Motor neuron (in vitro differentiated cells): ENCODE measurements around the gene HMGB3. TPM values are rescaled to one million over a fixed set of nuclear protein-coding genes. Genes with fewer than 3 reads are reported as not detected.
A peak's percentile ranks its signal among the peaks of the same experiment; 100 is the strongest.
"Not testable (repeated sequence)": the region's sequence is repeated elsewhere in the genome, so short reads cannot be mapped to it uniquely, and the experiment has no call there.

ENCODE experiments used
- ATAC-seq, 8 experiments: fragments of 200-7000 bp; cut with Tn5 transposase; replicated peaks in 6 of 8; 2 replicates each; pipeline ENCODE4 v1.8.0; 2021; ENCODE audit warnings: mild to moderate bottlenecking in 8 of 8, moderate library complexity in 8 of 8
- H3K27ac ChIP-seq, 2 donors: fragments of 250-450 bp; sonication (Bioruptor Pico); 2 replicates each; pipeline ENCODE4 v1.9.0; 2021; ENCODE audit warnings: antibody characterized with exemption in 2 of 2, mild to moderate bottlenecking in 2 of 2, moderate library complexity in 1 of 2
- H3K4me1 ChIP-seq, 2 donors: fragments of 250-450 bp; sonication (Bioruptor Pico); replicated peaks in 1 of 2; 2 replicates each; pipeline ENCODE4 v1.6.1; 2021; ENCODE audit warnings: antibody characterized with exemption in 2 of 2, mild to moderate bottlenecking in 2 of 2, moderate library complexity in 1 of 2
- H3K4me3 ChIP-seq, 5 donors: fragments of 250-450 bp; sonication (Bioruptor Pico); 2 replicates each; pipeline ENCODE4 v1.9.0; 2021; ENCODE audit warnings: antibody characterized with exemption in 5 of 5, mild to moderate bottlenecking in 5 of 5, moderate library complexity in 4 of 5
- WGBS, 10 experiments: fragments of 450-650 bp; shearing (Covaris generic); methylation state at CpG; one replicate each; pipeline ENCODE4 v1.0.0; 2022; 5-methylcytosine and 5-hydroxymethylcytosine counted together
- in situ Hi-C, 9 experiments: fragments of 400-800 bp; cut with MboI; loops; one replicate each; pipeline ENCODE4 v1.15.0; 2021; ENCODE audit warnings: low sequenced_read_pairs in 9 of 9, low pct_unique_long_range_greater_than_20kb in 2 of 9; ENCODE audit not compliant: unreplicated experiment in 9 of 9
- total RNA-seq, 8 experiments: library from RNA; unstranded; fragments of 300-600 nt; gene quantifications; 2 replicates each; pipeline versions ENCODE4 v1.2.3 to v1.2.4, GENCODE V29; 2022

HMGB3 gene
- total RNA-seq, 8 experiments from 2014 or later: 3.9 to 171 (median 51.4) TPM

- Histone ChIP-seq H3K4me3 (no peak overlapping the region), H3K4me1 (no peaks in the 10 kb centered on the region), H3K27ac (no peak overlapping the region)
- no peak for ATAC-seq
- 53% methylated on average over 6 of the region's 7 CpGs; no CpG with 5 or more reads in 9 of the 10 experiments for WGBS, 10 experiments
- in situ Hi-C loops: no loop called here
Observed at GRCh38 chrX:150961631-150962030, 21.5 kb upstream of the HMGB3 start.

GRCh38 chrX:150964416-150964815, 18.7 kb upstream of the HMGB3 start:
- H3K4me3 ChIP-seq, H3K27ac ChIP-seq, H3K4me1 ChIP-seq, in situ Hi-C loops, ATAC-seq: not testable (repeated sequence)
- 65 to 96% methylated on average over 5 to 7 of the region's 12 CpGs; no CpG with 5 or more reads in 8 of the 10 experiments for WGBS, 10 experiments

GRCh38 chrX:150966235-150966634, 16.9 kb upstream of the HMGB3 start:
- ATAC-seq: peak in 1 of 8 experiments; percentile 25
- Histone ChIP-seq H3K4me3 (no peak overlapping the region), H3K27ac (no peak overlapping the region), H3K4me1 (no peaks in the 10 kb centered on the region)
- in situ Hi-C loops: no loop called here
- WGBS, 10 experiments: 0 to 100% (median 29%) methylated on average over 1 to 3 of the region's 11 CpGs; no CpG with 5 or more reads in 7 of the 10 experiments

DNA sequence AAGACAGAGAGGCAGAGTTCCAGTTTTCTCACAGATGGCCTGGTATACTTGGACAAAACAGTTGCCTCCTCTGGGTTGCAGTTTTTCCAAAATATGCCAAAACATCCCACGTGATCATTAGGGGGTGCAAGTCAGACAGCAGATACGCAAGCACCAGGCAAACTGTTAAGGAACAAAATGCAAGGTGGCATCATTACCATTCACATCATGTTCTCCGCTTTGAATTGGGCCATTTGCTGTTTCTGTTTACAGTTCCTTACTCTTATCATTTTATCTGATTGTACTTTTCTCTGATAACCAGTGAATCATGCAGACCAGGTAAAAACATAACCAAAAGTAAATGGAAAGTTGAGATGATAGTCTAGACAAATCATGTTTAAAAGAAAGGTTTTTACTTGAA, 16.4 kb upstream of the HMGB3 start:
- no peak overlapping the region for H3K27ac ChIP-seq
- no peaks in the 10 kb centered on the region for H3K4me1 ChIP-seq
- WGBS, 10 experiments: 0 to 67% (median 18%) methylated on average over 1 to 3 of the region's 3 CpGs; no CpG with 5 or more reads in 6 of the 10 experiments
- H3K4me3 ChIP-seq: no peak overlapping the region
- in situ Hi-C loops: no loop called here
- no peak for ATAC-seq

DNA sequence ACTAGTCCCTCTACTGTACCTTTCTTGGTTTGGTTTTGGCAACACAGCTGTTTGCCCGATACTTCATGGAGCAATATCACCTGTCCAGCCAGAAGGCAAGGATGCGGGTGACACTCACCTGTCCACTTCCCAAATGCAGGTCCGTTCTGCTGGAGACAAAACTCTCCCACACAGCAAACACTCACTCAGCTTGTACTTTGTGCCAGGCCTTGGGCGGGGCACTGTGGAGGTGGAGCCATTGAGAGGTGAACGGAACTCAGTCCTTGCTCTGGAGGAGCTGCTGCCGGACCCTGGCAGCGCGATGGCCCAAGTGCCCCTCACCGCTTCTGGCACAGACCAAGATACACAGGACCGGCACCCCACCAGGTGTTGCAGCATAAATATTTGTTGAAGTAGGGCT, 15.3 kb upstream of the HMGB3 start:
- 71 to 73% methylated on average over 3 to 8 of the region's 10 CpGs; no CpG with 5 or more reads in 8 of the 10 experiments for WGBS, 10 experiments
- H3K27ac ChIP-seq: no peak overlapping the region
- ATAC-seq: no peak
- no peak overlapping the region for H3K4me3 ChIP-seq
- H3K4me1 ChIP-seq: no peaks in the 10 kb centered on the region
- in situ Hi-C loops: no loop called here

- ATAC-seq: peak in 6 of 8 experiments; percentile 27 to 82 (median 48)
- 43 to 75% methylated on average over 4 of the region's 17 CpGs; no CpG with 5 or more reads in 8 of the 10 experiments for WGBS, 10 experiments
- H3K4me3 ChIP-seq: no peak overlapping the region
- H3K27ac ChIP-seq: no peak overlapping the region
- in situ Hi-C loops: no loop called here
- no peaks in the 10 kb centered on the region for H3K4me1 ChIP-seq
Observed at GRCh38 chrX:150968862-150969720, 14.0 kb upstream of the HMGB3 start.

DNA sequence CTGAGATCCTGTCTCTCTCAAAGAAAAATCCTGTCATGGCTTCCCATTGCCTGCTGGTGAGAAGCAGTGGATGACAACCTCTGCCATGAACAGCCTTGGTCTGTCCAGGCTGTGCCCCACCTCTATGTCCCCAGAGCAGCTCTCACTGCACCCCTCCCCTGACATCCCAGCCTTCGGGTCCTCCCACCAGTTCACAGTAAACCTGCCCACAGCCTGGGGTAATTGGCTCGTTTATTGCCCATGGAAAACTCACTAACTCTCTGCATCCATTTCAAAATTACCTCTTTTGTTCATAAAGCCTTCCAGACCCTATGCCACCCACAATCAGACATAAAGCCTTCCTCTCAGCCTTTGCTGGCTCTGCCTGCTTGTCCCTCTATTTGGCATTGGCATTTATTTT, 10.7 kb upstream of the HMGB3 start:
- in situ Hi-C loops: no loop called here
- 0 to 40% (median 17%) methylated on average over 1 of the region's 2 CpGs; no CpG with 5 or more reads in 7 of the 10 experiments for WGBS, 10 experiments
- ATAC-seq: no peak

GRCh38 chrX:150975655-150976390, 7.3 kb upstream of the HMGB3 start:
- H3K4me3 ChIP-seq: no peak overlapping the region
- 20 to 71% methylated on average over 1 to 5 of the region's 33 CpGs; no CpG with 5 or more reads in 8 of the 10 experiments for WGBS, 10 experiments
- no peaks in the 10 kb centered on the region for H3K4me1 ChIP-seq
- in situ Hi-C loops: no loop called here
- ATAC-seq: no peak
- no peak overlapping the region for H3K27ac ChIP-seq

More for the DNA sequence above, 10.7 kb upstream of the HMGB3 start:
- Histone ChIP-seq H3K4me1 (no peaks in the 10 kb centered on the region), H3K4me3 (no peak overlapping the region), H3K27ac (no peak overlapping the region)

GRCh38 chrX:150977411-150978162, 5.5 kb upstream of the HMGB3 start:
- H3K27ac ChIP-seq: no peak overlapping the region
- in situ Hi-C loops: no loop called here
- H3K4me1 ChIP-seq: no peaks in the 10 kb centered on the region
- ATAC-seq: no peak
- 73 to 96% (median 88%) methylated on average over 6 to 14 of the region's 25 CpGs; no CpG with 5 or more reads in 6 of the 10 experiments for WGBS, 10 experiments
- no peak overlapping the region for H3K4me3 ChIP-seq

DNA sequence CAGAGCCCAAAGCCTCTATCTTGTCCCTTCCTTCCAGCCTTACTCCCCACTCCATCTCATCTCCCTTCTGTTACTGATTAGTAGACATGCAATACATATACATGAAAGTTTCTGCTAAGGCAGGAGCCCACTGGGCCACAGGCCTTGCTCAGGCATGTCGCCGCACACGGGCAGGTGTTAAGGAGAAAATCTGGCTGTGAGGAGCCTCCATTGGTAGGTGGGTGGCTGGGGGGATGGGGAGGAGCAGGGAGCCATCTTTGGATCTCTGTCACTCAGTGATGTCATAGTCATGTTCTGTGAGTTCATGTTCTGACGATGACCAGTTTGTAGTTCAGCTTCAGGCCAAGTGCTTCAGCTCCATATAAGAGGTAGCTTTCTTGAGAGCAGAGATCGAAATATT, 2.9 kb upstream of the HMGB3 start:
- Histone ChIP-seq H3K27ac (no peak overlapping the region), H3K4me3 (no peak overlapping the region), H3K4me1 (peaks cover 0 to 2% of the 10 kb centered on the region in 2 donors)
- ATAC-seq: no peak
- in situ Hi-C loops: no loop called here
- 40% methylated on average over 1 of the region's 5 CpGs; no CpG with 5 or more reads in 9 of the 10 experiments for WGBS, 10 experiments

- Histone ChIP-seq H3K4me1 (peaks cover 0 to 6% of the 10 kb centered on the region in 2 donors), H3K27ac (no peak overlapping the region), H3K4me3 (no peak overlapping the region)
- WGBS, 10 experiments: 50% methylated on average over 1 of the region's 4 CpGs; no CpG with 5 or more reads in 9 of the 10 experiments
- ATAC-seq: no peak
- in situ Hi-C loops: no loop called here
Observed at GRCh38 chrX:150980711-150981110, 2.4 kb upstream of the HMGB3 start.

- WGBS, 10 experiments: 0 to 80% (median 50%) methylated on average over 1 to 4 of the region's 20 CpGs; no CpG with 5 or more reads in 6 of the 10 experiments
- Histone ChIP-seq H3K4me3 (peak overlapping the region; percentile 67 to 89 (median 80)), H3K4me1 (peaks cover 0 to 6% of the 10 kb centered on the region in 2 donors), H3K27ac (no peak overlapping the region)
- no peak for ATAC-seq
- in situ Hi-C loops: no loop called here
Observed at GRCh38 chrX:150982235-150982787, 824 bp upstream of the HMGB3 start.
